Kasumi-1 (cell line): ENCODE data around the gene PDSS2.

Experiments
- DNase-seq, 2 experiments: peaks; one replicate each; lab custom pipeline; 2025; lab: John Stamatoyannopoulos, UW

PDSS2 gene

DNA sequence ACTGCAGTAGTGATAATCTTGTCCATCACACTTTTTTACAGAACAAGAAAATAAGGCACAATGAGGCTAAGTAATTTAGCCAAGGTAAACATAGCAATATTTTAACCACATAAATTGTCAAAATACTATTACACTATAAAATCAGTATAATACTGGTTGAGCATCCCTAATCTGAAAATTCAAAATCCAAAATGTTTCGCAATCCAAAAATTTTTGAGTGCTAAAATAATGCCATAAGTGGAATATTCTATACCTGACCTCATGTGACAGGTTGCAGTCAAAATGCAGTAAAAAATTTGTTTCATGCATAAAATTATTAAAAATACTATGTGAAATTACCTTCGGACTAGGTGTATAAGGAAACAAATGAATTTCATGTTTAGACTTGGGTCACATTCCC, 101.5 kb downstream of the PDSS2 start:
- no peak for DNase-seq

DNA sequence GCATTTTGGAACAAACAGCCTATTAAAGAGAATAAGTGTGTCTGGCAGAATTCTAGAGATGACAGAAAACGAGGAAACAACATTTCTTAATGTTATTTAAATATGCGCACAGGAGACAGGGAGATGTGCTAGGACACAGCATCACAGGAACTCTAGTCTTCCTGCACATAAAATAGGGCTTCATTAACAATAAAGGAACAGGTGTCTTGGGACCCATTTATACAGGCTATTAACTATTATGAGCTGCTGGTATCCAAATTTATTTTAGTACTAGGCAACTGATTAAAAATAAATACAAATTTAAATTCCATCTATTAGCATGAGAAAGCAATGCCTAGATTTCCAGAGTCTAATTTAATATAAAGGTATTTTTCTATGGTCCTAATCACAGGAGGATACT, 102.3 kb downstream of the PDSS2 start:
- DNase-seq, result no peak

DNA sequence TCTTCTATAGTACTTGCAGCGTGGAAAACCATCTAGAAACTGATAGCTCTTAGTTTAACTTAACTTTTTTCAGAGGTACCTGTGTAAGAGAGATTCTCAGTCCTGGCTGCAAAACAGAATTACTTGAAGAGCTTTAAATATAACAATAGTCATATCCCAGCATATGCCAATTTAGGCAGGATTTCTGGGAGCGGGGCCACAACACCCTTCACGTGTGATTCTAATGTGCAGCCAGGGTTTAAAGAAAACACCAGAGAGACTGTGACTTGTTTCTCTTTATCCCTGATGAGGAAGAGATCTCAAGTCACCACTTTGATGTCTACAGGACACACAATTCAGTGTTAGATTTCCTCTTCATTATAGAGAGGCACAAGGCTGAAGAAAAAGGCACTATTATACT, 103.7 kb downstream of the PDSS2 start:
- no peak for DNase-seq

DNA sequence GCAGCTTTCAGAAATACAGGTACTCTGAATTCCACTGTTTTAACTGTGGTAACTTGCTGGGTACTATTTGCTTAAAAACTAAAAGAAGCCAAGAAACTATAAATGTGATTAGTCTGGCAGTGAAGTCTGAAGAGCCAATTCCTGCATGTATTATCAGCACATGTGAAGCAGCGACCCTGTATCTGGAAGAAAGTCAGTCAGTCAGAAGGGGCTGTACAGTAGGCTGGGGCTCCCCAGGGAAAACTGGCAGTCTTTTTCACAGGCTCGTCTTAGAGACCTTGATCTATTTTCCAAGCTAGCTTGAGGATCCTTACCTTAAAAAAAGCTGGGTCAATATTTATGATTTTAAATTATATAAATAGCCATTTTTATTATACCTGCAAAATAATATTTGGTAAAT, 104.9 kb downstream of the PDSS2 start:
- DNase-seq, result no peak

DNA sequence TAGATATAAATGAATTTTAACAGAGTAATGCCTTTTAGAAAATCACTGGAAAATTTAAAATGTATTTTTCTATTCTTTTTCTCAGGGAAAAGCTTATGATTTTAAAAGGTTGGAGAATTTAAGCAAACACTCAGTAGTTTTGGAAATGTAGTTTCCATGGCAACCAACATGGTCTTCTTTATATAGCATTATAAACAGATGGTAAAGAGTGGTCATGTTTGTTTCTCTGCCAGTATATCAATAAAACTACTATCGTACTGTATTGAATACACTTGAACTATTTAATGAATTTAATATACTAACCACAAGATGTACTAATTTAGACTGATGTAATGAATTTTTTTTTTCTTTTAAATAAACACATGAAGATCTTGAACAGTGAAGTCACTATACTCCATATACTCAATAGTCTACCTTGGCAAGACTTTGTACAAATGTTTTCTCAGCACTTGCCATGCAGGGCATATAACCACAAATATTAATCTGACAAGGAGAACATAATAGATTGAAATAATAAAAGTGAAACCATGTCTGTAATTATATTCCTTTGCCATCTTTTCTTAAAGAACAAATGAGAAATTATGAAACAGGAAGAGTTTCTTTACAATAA, 105.5 kb downstream of the PDSS2 start:
- no peak for DNase-seq

DNA sequence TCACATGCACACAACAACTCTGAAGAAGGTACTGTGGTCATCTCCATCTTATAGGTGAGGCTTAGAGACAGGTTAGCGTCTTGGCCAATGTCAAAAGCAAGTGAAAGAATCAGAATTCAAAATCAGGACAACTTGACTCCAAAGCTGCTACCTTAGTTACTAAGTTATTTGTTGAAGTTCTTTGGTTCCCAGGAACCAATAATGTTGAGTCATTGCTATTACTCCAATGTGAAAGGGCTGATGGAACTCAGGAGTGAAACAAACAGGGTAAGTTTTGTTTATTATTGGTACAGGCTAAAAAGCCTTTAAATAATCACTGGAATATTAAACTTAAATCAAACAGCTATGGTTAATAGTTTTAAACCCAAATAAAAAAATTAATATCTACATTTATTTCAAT, 111.1 kb downstream of the PDSS2 start:
- no peak for DNase-seq

DNA sequence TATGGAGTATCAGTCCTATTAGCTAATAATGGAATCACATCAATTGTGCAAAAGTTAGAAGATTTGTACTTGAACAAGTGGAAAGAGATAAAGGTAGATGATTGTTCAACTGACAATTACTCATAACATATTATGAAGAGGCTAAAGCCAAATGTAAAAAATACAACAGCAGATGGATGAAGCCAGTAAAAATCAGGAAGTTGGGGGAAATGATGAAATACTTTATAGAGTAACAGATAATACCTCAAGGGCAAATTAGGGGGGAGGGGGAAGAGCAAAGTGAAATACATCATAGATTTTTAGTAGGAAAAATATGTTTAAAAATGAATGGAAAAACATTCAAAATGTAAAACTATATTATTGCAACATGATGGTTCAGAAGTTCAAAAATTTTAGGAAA, 114.0 kb downstream of the PDSS2 start:
- peak; percentile 54 to 63 for DNase-seq

DNA sequence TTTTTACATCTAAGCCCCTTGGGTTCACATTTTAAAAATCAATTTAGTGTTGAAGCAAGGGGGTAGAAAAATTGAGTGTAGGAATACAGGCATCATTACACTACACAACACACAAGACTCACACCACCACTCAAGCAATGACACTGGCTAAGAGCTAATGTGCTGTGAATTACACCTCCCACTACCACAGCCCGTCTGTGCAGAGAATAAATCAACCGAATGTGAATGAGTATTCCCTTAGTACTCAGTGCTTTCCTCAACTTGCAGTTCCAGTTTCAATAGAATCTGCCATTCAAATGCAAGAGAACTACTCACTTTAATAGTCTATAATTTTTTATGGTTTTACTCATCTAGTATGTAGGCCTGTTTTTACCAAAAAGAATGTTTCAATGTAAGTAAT, 114.4 kb downstream of the PDSS2 start:
- peak in 1 of 2 experiments; percentile 21 for DNase-seq

DNA sequence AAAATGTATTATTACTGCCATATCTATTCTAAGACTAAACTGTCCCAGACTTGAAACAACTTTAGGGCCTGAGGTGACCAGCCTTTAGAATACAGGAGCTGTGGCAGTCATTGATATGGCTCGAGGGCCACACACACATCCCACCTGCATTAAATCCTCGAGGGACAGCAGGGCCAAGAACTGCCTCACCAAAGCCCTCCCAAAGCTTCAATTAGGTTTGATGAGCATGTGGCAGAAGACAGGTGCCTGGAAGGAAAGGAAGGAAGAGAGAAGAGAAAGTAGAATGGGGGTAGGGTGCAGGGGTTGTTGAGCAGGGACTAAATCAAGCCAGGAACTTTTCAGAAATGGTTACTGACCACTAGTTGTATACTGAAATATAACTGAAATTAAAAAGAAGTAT, 115.0 kb downstream of the PDSS2 start:
- no peak for DNase-seq

DNA sequence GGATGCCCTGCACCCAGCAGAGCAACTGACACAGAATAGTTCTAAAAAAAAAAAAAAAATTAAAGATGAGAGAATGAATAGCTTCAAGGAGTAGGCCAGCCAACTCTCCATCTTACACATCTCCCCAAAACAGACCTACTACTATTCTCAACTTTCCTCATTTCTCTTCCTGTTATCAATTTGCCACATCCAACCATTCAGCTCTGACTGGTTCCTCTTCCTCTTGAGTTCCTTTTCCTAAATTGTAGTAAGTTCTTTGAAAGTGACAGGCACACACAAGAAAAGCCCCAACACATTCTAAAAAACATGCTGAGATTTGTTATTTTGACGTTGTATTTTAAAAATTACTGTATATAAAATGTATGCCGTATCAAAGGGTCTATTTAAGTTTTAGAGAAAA, 117.2 kb downstream of the PDSS2 start:
- DNase-seq, result peak; percentile 37 to 49

DNA sequence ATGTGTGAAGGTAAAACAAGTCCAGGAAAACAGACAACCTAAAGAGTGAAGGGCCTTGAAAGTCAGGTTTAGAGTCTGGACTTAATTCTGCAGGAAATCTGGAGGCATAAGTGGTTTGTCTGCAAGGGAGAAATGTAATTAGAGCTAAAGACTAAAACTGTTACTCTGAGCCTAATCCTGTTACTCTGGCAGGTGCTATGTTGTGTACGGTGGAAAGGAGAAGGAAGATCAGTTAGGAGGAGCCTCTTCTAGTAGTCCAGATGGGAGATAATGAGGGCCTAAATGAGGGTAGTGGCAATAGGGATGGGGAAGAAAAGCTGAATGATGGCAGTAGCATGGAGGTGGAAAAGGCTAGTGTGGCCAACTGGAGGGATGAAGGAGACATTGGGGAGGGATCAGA, 118.5 kb downstream of the PDSS2 start:
- DNase-seq, result no peak

DNA sequence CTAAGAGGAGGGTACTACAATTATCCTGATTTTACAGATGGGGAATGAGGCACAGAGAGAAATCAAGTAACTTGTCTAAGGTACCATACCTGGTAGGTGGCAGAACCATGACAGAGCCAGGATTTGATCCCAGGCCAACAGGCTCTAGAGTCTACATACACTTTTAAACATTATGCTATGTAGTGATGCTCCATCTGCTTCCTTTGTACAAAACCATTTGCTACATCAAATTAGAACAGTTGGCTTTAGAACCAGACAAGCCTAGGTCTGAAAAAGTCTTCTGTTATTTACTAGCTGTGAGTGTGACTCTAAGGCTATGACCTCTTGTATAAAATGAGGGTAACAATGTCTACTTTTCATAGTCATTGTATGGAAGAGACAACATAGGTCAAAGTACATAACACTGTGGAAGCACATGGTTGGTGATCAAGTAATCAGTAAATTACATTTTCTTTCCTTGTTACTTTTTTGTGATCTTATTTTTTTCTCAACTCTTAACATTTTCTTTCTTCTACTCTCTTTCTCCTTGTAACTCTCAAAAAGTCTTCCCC, 122.1 kb downstream of the PDSS2 start:
- no peak for DNase-seq

DNA sequence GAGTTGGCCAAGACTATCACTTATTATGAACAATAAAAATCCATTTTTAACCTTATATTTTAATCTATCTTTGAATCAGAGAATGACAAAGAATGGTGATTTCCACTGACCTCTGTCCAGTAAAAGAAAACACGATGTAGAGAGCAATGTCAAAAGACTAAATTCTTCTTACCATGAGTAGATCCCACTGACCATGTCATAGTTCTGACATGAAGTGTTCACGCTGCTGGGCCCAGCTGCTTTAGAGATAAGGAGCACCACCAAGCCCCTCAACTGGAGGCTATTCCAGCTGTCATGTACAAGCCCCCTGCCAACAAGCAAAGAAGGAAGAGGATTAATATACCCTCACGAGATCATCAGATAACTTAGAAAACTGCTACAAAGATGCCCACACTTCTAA, 125.3 kb downstream of the PDSS2 start:
- no peak for DNase-seq

DNA sequence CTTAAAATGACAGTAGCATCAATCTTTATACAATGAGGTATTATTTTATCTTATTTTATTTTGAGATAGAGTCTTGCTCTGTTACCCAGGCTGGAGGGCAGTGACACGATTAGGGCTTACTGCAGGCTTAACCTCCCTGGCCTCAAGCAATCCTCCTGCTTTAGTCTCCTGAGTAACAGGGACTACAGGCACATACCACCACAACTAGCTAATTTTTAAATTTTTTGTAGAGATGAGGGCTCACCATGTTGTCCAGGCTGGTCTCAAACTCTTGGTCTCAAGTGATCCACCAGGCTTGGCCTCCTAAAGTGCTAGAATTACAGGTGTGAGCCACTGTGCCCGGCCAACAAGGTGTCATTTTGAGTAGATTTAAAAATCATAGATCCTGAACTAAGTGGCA, 125.9 kb downstream of the PDSS2 start:
- no peak for DNase-seq

DNA sequence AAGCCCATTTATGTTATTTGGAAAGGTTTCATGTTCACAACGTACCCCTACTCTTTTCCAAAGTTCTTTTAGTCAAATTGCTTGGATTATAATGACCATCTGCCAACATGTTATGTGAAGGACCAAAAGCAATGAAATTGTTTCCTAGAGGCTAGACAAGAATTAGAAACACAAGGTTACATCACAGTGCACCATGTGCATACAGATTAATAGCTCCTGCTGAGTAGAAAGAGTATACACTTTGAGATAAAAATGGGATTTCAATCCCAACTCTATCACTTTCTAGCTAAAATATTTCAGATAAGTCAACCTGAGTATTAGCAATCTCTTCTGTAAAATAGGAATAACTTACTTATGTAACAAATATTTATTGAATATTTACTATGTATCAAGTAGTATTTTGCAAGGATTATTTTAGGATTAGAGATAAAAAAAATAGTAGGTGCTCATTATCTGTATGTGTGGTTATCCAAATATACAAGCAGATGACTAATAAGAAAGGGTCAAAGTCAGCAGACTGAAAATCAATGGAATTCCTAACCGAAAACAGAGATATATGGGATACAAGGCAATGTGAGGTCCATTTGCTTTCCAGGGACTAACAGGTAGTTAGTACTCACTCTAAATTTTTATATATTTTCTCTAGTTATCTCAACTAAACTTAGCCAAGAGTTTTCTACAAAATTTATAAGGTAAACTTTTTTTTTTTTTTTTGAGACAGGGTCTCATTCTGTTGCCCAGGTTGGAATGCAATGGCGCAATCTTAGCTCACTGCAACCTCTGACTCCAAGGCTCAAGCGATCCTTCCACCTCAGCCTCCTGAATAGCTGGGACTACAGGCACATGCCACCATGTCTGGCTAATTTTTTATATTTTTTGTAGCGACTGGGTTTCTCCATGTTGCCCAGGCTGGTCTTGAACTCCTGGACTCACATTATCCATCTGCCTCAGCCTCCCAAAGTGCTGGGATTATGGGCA, 127.7 kb downstream of the PDSS2 start:
- no peak for DNase-seq

DNA sequence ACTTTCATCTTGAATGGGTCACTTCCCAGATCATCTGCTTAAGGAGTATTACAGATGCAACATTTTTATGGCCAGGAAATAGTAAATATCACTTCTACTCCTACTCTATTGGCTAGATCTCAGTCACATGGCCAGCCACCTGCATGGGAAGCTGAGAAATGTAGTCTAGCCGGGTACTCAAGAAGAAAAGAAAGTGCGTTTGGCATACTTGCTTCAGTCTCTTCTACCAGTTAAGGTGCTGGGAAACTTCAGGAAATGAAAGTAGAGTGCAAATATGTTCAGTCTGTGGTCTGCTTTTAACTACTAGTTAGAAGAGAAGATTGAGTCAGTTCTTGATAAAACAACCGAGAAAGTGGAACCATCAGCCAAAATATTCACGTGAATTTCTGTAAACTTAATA, 129.2 kb downstream of the PDSS2 start:
- no peak for DNase-seq

DNA sequence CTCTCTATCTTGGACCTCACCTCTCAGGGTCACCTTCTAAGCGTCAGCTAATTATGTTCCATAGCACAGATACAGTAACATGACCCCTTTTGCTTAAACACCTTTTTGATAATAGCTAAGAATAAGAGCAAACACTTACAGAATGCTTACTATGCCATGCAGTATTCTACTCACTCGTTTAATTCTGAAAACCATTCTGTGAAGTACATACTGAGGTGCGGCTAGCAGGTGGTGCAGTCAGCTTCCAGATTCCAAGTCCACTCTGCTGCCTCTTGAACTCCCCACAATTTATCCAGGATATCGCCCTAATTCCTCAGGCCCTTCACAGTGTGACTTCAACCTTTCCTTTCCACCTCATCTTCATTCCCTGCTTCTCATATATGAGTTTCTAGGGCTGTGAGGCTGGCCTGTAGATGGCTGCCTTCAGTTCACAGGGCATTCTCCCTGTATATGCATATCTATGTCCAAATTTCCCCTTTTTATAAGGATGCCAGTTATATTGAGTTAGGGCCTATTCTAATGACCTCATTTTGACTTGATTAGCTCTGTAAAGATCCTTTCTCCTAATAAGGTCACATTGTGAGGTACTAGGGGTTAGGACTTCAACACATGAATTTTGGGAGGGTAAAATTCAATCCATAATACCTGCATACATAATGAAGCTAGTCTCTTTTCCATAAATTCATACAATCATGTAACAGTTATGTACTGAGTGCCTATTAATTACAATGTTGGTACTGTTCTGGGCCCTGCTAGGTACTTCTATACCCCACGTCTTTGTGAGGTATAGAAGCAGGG, 130.1 kb downstream of the PDSS2 start:
- no peak for DNase-seq

DNA sequence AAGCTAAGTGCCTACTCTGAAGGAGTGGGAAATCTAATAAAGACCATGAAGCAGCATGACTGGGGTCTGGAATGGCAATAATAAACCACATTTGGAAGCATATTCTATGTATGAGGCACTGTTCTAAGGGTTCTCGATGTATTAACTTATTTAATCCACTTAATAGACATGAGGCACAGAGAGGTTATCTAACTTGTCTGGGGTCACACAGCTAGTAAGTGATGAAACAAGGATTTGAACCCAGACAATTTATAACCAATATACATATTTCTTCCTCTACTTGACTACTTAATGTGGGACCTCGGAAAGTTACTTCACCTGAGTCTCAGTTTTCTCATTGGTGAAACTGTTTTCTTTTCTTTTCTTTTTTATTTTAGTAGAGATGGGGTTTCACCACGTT, 131.3 kb downstream of the PDSS2 start:
- no peak for DNase-seq

DNA sequence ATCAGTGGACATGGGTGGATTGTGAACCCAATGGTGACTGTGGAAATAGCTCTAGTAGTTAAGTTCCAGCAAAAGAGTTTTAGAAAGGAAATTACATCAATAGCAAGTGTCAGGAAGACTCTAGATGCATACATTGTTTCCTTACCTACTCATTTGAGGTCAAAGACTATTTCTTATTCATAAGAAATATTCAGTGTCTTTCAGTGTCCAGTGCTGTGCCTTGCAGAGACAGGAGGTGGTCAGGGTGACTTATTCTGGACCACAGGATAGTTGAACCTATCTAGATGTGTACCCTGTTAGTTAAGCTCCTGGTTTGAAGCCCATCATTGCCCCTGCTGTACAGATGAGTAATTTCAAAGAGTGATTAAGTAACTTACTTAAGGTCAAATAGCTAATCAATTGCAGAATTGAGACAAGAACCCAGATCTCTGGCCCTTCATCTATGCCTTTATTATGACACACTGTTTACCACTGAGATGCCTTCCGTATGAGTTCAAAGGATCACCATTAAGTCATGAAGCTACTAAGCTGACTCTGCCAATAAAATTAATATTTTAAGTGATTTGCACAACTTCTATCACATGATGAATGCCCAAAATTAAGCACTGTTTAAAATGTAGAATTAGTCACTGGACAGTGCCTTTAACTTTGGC, 136.1 kb downstream of the PDSS2 start:
- DNase-seq, result no peak

DNA sequence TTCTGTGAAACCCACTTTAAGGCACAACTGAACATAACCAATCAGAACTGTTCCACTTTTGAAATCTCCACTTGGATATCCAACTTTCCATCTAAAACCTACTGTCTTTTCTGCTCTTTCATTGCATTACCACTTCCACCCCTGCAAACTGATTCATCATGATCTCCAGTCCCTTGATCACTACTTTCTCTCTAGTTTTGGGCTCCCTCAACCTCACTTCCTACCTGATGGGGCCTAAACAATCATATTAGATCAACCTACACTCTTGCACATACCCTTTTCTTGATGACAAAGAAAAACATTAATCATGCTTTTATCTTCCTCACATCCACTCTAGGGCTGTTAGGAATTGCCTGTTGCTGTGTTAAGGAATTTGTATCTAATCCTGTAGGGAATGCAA, 137.6 kb downstream of the PDSS2 start:
- DNase-seq, result no peak

DNA sequence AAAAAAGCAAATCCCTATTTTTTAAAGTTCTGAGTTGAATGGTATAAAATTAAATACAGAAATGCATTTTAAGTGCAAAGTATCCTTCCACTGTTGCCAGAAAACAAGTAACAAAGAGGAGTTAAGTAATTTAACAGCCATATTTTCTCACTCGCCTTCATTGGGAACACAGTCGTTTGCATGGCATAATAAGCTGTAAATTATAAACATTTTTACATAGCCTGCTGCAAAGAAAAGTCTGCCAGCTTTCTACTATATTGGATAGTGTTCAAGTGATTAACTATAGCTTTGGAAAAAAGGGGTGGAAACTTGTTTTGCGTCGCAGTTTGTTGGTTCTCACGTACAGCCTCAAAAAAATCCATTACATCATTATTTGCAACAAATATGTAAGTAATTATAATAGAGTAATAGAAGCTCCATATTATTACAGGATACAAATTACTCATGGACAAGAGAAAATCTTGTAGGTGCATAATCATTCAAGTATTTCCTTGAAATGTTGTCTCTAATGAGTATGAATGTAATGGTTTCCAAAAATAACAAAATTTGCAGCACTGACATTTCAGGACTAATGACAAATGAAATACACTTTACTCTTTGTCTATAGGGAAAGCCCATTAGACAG, 139.3 kb downstream of the PDSS2 start:
- no peak for DNase-seq
